ENCODE results near the gene SYNPO2.
"Not testable (repeated sequence)": the region's sequence is repeated elsewhere in the genome, so short reads cannot be mapped to it uniquely, and the experiment has no call there.

The SYNPO2 gene

GRCh38 chr4:119005928-119006460, 117.3 kb downstream of the SYNPO2 start:
- DNase-seq: no peak

GRCh38 chr4:119008761-119009160, 120.1 kb downstream of the SYNPO2 start:
- no peak for DNase-seq

- DNase-seq: not testable (repeated sequence)
Observed at GRCh38 chr4:119010221-119010620, 121.6 kb downstream of the SYNPO2 start.

- no peak for DNase-seq
Observed at GRCh38 chr4:119010909-119011606, 122.4 kb downstream of the SYNPO2 start.

- DNase-seq: no peak
Observed at GRCh38 chr4:119011607-119011988, 122.9 kb downstream of the SYNPO2 start.

- DNase-seq: no peak
Observed at GRCh38 chr4:119014658-119015057, 126.0 kb downstream of the SYNPO2 start.

GRCh38 chr4:119016636-119017035, 128.0 kb downstream of the SYNPO2 start:
- peak; percentile 96 for DNase-seq

GRCh38 chr4:119017636-119018035, 129.0 kb downstream of the SYNPO2 start:
- DNase-seq: no peak

GRCh38 chr4:119020158-119020557, 131.5 kb downstream of the SYNPO2 start:
- DNase-seq: peak; percentile 74

- not testable (repeated sequence) for DNase-seq
Observed at GRCh38 chr4:119022520-119022919, 133.9 kb downstream of the SYNPO2 start.

GRCh38 chr4:119024102-119024501, 135.4 kb downstream of the SYNPO2 start:
- no peak for DNase-seq

GRCh38 chr4:119025420-119025819, 136.8 kb downstream of the SYNPO2 start:
- peak; percentile 58 for DNase-seq

GRCh38 chr4:119025916-119026661, 137.4 kb downstream of the SYNPO2 start:
- DNase-seq: peak; percentile 89

- peak; percentile 44 for DNase-seq
Observed at GRCh38 chr4:119026662-119027444, 138.2 kb downstream of the SYNPO2 start.

- DNase-seq: no peak
Observed at GRCh38 chr4:119027811-119028210, 139.2 kb downstream of the SYNPO2 start.

GRCh38 chr4:119028296-119028695, 139.6 kb downstream of the SYNPO2 start:
- no peak for DNase-seq

GRCh38 chr4:119029847-119030535, 141.3 kb downstream of the SYNPO2 start:
- no peak for DNase-seq

- DNase-seq: no peak
Observed at GRCh38 chr4:119030536-119030890, 141.9 kb downstream of the SYNPO2 start.

GRCh38 chr4:119031218-119031617, 142.6 kb downstream of the SYNPO2 start:
- DNase-seq: no peak

- no peak for DNase-seq
Observed at GRCh38 chr4:119032921-119033685, 144.4 kb downstream of the SYNPO2 start.

- no peak for DNase-seq
Observed at GRCh38 chr4:119034276-119035008, 145.8 kb downstream of the SYNPO2 start.

Data from fibroblast of skin of abdomen (primary cell).